Activated naive CD4-positive, alpha-beta T cell treated with anti-CD3 and anti-CD28 coated beads, Interleukin-2, amount 50 U/mL, for 72 hours (primary cell): ENCODE results near the gene CDK5R2. TPM values are rescaled to one million over a fixed set of nuclear protein-coding genes. Genes with fewer than 3 reads are reported as not detected.
A peak's percentile ranks its signal among the peaks of the same experiment; 100 is the strongest.

Source experiments
- ATAC-seq, 2 donors: fragments of 150-1000 bp; cut with Tn5 transposase; 2 replicates each; pipeline ENCODE4 v1.10.0; 2021; ENCODE audit warnings: mild to moderate bottlenecking in 2 of 2, moderate library complexity in 2 of 2
- DNase-seq, 2 donors: peaks; one replicate each; pipeline ENCODE4 v3.0.0; 2021 to 2022; ENCODE audit warnings: low spot score in 2 of 2
- H3K27ac Mint-ChIP-seq, 2 donors: one replicate each; pipeline ENCODE4 v1.8.0; 2022; ENCODE audit warnings: mild to moderate bottlenecking in 2 of 2, mixed read lengths in 2 of 2
- H3K36me3 Mint-ChIP-seq, 2 donors: one replicate each; pipeline ENCODE4 v1.8.0; 2022; ENCODE audit warnings: mixed read lengths in 2 of 2
- H3K9me3 Mint-ChIP-seq, 2 donors: one replicate each; pipeline ENCODE4 v1.8.0; 2022; ENCODE audit warnings: mixed read lengths in 2 of 2
- total RNA-seq, 2 donors: library from RNA; stranded (reverse); gene quantifications; one replicate each; pipeline ENCODE4 v1.2.3, GENCODE V29; 2022

Gene CDK5R2
- total RNA-seq, 2 donors from 2014 or later: not detected

DNA sequence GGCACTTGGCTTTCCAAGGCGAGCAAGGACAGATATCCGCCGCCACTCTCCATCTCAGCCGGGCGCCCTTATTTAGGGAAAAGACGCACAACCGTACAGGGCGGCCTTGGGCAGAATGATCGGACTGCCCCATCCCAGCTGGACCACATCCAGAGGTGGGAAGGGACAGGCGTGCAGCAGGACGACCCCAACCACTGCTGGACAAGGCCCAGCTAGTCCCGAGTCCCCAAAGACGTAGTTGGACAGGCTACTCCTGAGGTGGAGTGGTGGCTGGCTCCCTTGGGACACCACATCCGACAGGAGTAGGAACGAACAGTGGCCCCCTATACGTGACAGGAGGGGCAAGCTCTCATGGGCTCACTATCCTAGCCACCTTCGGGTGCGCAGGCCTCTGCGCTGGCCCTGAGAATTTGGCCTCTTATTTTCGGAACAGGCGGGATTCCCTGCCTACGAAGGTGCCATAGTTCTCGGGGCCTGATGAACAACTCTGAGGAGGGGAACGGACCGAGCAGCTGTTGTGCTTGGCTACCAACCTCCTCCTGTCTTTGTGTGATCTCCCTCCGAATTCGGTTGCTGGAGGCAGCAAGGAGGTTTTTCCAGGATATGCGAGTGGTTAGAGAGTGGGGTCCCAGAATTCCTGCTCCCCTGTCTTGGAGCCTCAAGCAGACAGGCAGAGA, 23.3 kb downstream of the CDK5R2 start:
- no peak for ATAC-seq
- Mint-ChIP-seq H3K36me3 (peaks cover 0 to 6% of the 10 kb centered on the region in 2 donors), H3K9me3 (no peaks in the 10 kb centered on the region), H3K27ac (no peak overlapping the region)
- no peak for DNase-seq

DNA sequence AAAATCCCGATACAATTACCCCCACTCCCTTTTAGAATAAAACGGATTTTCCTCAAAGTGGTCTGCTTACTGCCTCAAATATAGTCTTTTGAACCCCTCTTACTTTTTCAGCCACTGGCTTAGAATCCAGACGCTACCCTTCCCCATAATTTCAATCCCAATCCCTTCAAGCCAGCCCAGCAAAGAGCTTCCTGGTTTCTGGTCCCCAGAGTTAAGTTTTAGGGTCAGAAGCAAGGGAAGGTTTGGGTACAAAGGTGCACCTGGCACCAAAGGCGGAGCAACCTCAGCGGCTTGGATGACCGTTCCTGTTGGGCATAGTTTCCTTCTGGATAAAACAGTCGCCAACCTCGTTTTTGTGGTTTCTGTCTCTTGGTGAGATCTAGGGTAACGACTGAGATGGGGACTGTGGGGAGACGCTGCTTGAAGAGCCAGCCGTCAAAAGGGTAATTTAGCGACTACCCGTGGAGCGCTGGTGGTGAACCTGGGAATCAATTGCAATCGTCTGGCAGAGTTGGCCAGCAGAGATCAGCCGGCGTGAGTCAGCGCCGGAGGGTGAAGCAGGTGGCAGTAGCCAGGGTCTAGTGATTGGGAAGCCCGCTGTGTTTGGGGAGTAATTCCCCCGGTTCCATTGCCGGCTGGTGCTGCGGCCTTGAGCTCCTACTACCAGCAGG, 23.9 kb downstream of the CDK5R2 start:
- peaks cover 0 to 6% of the 10 kb centered on the region in 2 donors for H3K36me3 Mint-ChIP-seq
- H3K9me3 Mint-ChIP-seq: no peaks in the 10 kb centered on the region
- ATAC-seq (no peak), DNase-seq (peak in 1 of 2 donors; percentile 5)
- no peak overlapping the region for H3K27ac Mint-ChIP-seq

GRCh38 chr2:218983934-218984238, 24.4 kb downstream of the CDK5R2 start:
- DNase-seq (no peak), ATAC-seq (no peak)
- Mint-ChIP-seq H3K9me3 (no peaks in the 10 kb centered on the region), H3K27ac (no peak overlapping the region), H3K36me3 (peaks cover 0 to 6% of the 10 kb centered on the region in 2 donors)

GRCh38 chr2:218984239-218985020, 25.0 kb downstream of the CDK5R2 start:
- Mint-ChIP-seq H3K9me3 (no peaks in the 10 kb centered on the region), H3K27ac (no peak overlapping the region), H3K36me3 (peaks cover 0 to 6% of the 10 kb centered on the region in 2 donors)
- no peak for ATAC-seq
- DNase-seq: peak in 1 of 2 donors; percentile 11

DNA sequence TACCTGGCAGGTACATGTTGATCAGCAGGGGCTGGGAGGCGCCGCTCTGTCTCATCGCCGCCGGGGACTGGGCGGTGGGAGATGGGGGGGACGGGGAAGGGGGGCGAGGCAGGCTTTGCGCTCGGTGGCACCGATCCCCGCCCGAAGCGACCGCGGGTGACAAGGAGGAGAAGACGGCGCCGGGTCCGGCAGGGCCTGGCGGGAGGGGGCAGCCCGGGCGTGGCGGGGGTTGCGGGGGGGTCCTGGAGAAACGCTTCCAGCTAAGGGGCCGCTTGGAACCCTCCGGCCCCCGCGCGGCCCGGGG, 25.5 kb downstream of the CDK5R2 start, which contains the start of gene FEV:
FEV (minus strand) TSS at position 164 of the 304 bp plus-strand sequence; CDS start at position 55, 109 bp downstream.
- DNase-seq (no peak), ATAC-seq (no peak)
- no peak within 1 kb of the TSS for H3K27ac Mint-ChIP-seq
- H3K9me3 Mint-ChIP-seq: no peaks in the 10 kb centered on the region
- H3K36me3 Mint-ChIP-seq: peaks cover 0 to 6% of the 10 kb centered on the region in 2 donors

- DNase-seq: no peak
- Mint-ChIP-seq H3K27ac (no peak overlapping the region), H3K9me3 (no peaks in the 10 kb centered on the region), H3K36me3 (peaks cover 0 to 6% of the 10 kb centered on the region in 2 donors)
- no peak for ATAC-seq
These were observed 26.0 kb downstream of the CDK5R2 start for GRCh38 chr2:218985325-218986091.

DNA sequence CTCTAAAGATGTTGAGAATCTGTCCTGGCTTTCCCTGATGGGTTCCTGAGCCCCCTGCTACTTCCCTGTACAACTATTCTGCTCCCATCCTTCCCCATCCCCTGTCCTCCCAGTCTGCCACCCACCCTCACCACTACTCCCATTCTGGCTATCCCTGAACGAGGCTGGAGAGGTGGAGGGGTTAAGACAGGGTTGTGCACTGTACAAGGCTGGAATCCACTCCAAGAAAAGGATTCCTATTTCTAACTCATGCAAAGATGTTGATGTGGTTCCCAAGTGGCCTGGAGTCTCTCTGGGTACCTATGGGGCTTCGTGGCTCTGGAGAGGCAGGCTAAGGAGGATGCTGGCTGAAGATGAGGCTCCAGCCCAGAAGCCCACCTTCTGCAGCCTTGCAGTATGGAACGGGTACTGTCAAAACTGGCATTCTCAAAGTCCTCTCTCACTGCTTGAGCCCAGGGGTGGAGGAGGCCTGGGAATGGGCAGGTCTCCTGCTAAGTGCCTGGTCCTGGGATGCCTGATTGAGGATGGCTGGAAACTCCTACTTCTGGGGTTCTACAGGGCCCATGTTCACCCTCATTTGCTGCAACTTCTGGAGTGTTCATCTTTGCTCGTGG, 26.8 kb downstream of the CDK5R2 start:
- Mint-ChIP-seq H3K9me3 (no peaks in the 10 kb centered on the region), H3K36me3 (peaks cover 0 to 2% of the 10 kb centered on the region in 2 donors), H3K27ac (no peak overlapping the region)
- no peak for DNase-seq
- ATAC-seq: no peak

- ATAC-seq (no peak), DNase-seq (no peak)
- Mint-ChIP-seq H3K9me3 (no peaks in the 10 kb centered on the region), H3K36me3 (no peaks in the 10 kb centered on the region), H3K27ac (no peak overlapping the region)
These were observed 28.7 kb downstream of the CDK5R2 start for GRCh38 chr2:218988164-218988563.

- ATAC-seq (no peak), DNase-seq (no peak)
- no peaks in the 10 kb centered on the region for H3K36me3 Mint-ChIP-seq
- no peak overlapping the region for H3K27ac Mint-ChIP-seq
- H3K9me3 Mint-ChIP-seq: no peaks in the 10 kb centered on the region
These were observed 29.2 kb downstream of the CDK5R2 start for GRCh38 chr2:218988650-218989049.

GRCh38 chr2:218990052-218990451, 30.6 kb downstream of the CDK5R2 start:
- DNase-seq: no peak
- Mint-ChIP-seq H3K9me3 (no peaks in the 10 kb centered on the region), H3K36me3 (no peaks in the 10 kb centered on the region), H3K27ac (no peak overlapping the region)
- ATAC-seq: no peak

- Mint-ChIP-seq H3K9me3 (no peaks in the 10 kb centered on the region), H3K36me3 (no peaks in the 10 kb centered on the region), H3K27ac (no peak overlapping the region)
- no peak for ATAC-seq
- DNase-seq: no peak
These were observed 31.1 kb downstream of the CDK5R2 start for GRCh38 chr2:218990612-218991011.

GRCh38 chr2:218991674-218992168, 32.3 kb downstream of the CDK5R2 start:
- DNase-seq: no peak
- Mint-ChIP-seq H3K9me3 (no peaks in the 10 kb centered on the region), H3K27ac (no peak overlapping the region), H3K36me3 (no peaks in the 10 kb centered on the region)
- no peak for ATAC-seq

DNA sequence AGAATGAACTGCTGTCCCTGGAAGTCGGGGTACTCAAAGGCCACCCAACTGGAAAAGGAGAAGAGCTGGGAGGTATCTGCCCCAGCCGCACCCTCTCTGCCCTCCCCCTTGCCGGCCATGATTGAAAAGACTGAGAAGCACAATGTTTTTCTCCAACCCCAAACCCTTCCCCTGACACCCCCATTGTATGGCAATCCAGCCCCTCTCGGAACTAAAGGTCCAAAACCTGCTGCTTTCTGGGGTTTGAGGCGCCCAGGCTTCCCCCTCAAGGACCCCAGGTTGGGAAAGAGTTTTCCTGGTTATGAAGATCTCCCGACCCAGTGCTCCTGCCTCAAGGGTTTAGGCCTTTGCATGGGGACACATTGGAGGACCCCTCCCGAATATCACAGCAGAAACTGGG, 32.7 kb downstream of the CDK5R2 start:
- no peak for ATAC-seq
- Mint-ChIP-seq H3K27ac (no peak overlapping the region), H3K36me3 (no peaks in the 10 kb centered on the region), H3K9me3 (no peaks in the 10 kb centered on the region)
- DNase-seq: no peak

DNA sequence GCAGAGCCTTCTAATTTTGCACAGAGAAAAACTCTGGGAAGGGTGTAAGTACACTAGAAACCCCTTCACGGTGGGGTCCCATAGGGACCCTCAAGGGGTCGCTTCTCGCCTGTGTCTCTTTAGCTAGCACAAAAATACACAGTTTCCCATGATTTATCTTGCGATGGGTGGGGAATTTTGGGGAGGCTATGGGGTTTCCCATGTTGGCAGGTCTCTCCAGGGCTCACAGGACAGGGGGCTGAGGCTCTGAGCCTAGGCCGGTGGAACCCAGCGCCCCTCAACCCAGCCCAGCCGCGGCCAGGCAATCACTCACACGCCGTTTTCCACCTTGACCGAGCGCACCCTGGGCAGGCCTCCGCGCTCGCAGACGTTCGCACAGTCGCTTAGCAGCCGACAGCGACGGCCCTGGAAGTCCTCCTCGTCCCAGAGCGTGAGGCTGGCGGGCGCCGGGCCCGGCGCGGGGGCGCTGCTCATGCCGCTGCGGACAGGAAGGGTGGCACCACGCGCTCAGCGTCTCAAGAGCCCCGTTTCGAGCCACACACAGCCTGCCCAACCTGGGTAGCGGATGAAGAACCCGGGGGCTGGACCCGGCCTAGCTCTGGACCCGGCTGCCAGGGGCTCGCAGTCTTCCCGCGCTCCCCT, 33.4 kb downstream of the CDK5R2 start:
- no peak for DNase-seq
- H3K27ac Mint-ChIP-seq: no peak overlapping the region
- ATAC-seq: no peak
- H3K36me3 Mint-ChIP-seq: no peaks in the 10 kb centered on the region
- no peaks in the 10 kb centered on the region for H3K9me3 Mint-ChIP-seq

GRCh38 chr2:218993345-218994315, 34.2 kb downstream of the CDK5R2 start, which contains the start of gene CRYBA2:
CRYBA2 (minus strand) TSS chr2:218993422; CDS start chr2:218993176, 246 bp downstream.
- DNase-seq (no peak), ATAC-seq (peak; percentile 20 to 23)
- Mint-ChIP-seq H3K27ac (no peak within 1 kb of the TSS), H3K9me3 (no peaks in the 10 kb centered on the region), H3K36me3 (no peaks in the 10 kb centered on the region)
